ENCODE measurements around the gene SPIRE1. TPM values are rescaled to one million over a fixed set of nuclear protein-coding genes. Genes with fewer than 3 reads are reported as not detected.

SPIRE1 gene
- total and polyA plus RNA-seq, 4 donors = 0.29 to 5.7 (median 3.2) TPM

- Histone ChIP-seq H3K4me1 (ENCODE audit: control insufficient read depth in 4 of 4, insufficient read depth in 4 of 4, low read length in 3 of 4) (peaks cover 0 to 5% (median 3%) of the 10 kb centered on the region in 4 donors), H3K27ac (ENCODE audit: low read depth in 1 of 2, low read length in 2 of 2) (no peak overlapping the region), H3K36me3 (ENCODE audit: control insufficient read depth in 4 of 4, insufficient read depth in 3 of 4, low read depth in 1 of 4, low read length in 3 of 4) (no peaks in the 10 kb centered on the region), H3K9ac (ENCODE audit: low read depth in 1 of 2, low read length in 2 of 2) (no peak overlapping the region), H3K27me3 (ENCODE audit: control insufficient read depth in 4 of 4, insufficient read depth in 4 of 4, low read length in 3 of 4) (no peaks in the 10 kb centered on the region), H3K4me3 (ENCODE audit: low read depth in 1 of 3, low read length in 3 of 3) (no peak overlapping the region), H3K9me3 (ENCODE audit: control insufficient read depth in 4 of 4, low read length in 3 of 4) (no peaks in the 10 kb centered on the region)
- no peak for DNase-seq (ENCODE audit: low spot score)
- TF ChIP-seq ATF3 (IDR thresholded peaks at IDR 0.05) = no peak
- TF ChIP-seq FOXA2 (IDR thresholded peaks at IDR 0.05) = no peak
- TF ChIP-seq JUND (IDR thresholded peaks at IDR 0.05) = no peak
- TF ChIP-seq YY1 (IDR thresholded peaks at IDR 0.05) = no peak
- TF ChIP-seq NR2F2 (IDR thresholded peaks at IDR 0.05) = no peak
- TF ChIP-seq REST (IDR thresholded peaks at IDR 0.05) = no peak
- no peak for TF ChIP-seq MAX (IDR thresholded peaks at IDR 0.05)
- no peak for TF ChIP-seq ZBTB33 (IDR thresholded peaks at IDR 0.05)
Observed at GRCh38 chr18:12595571-12596255, 62.2 kb downstream of the SPIRE1 start.

GRCh38 chr18:12593866-12594265 lies 64.0 kb downstream of the SPIRE1 start:
- no peaks in the 10 kb centered on the region for H3K36me3 ChIP-seq (ENCODE audit: control insufficient read depth in 4 of 4, insufficient read depth in 3 of 4, low read depth in 1 of 4, low read length in 3 of 4)
- no peak overlapping the region for H3K9ac ChIP-seq (ENCODE audit: low read depth in 1 of 2, low read length in 2 of 2)
- WGBS = 88% methylated on average over 8 of the region's 8 CpGs
- H3K27me3 ChIP-seq (ENCODE audit: control insufficient read depth in 4 of 4, insufficient read depth in 4 of 4, low read length in 3 of 4) = no peaks in the 10 kb centered on the region
- DNase-seq (ENCODE audit: low spot score) = no peak
- no peak overlapping the region for H3K4me3 ChIP-seq (ENCODE audit: low read depth in 1 of 3, low read length in 3 of 3)
- peaks cover 6 to 10% (median 8%) of the 10 kb centered on the region in 4 donors for H3K4me1 ChIP-seq (ENCODE audit: control insufficient read depth in 4 of 4, insufficient read depth in 4 of 4, low read length in 3 of 4)
- TF ChIP-seq FOXA2 (IDR thresholded peaks at IDR 0.05) (no peak), ATF3 (IDR thresholded peaks at IDR 0.05) (no peak), RAD21 (IDR thresholded peaks at IDR 0.05) (no peak), FOXA1 (IDR thresholded peaks at IDR 0.05) (no peak), EGR1 (IDR thresholded peaks at IDR 0.05; ENCODE audit: low read depth in 2 of 2) (no peak), REST (IDR thresholded peaks at IDR 0.05) (no peak), JUND (IDR thresholded peaks at IDR 0.05) (no peak), RXRA (IDR thresholded peaks at IDR 0.05) (no peak)
- H3K9me3 ChIP-seq (ENCODE audit: control insufficient read depth in 4 of 4, low read length in 3 of 4) = no peaks in the 10 kb centered on the region
- no peak overlapping the region for H3K27ac ChIP-seq (ENCODE audit: low read depth in 1 of 2, low read length in 2 of 2)
